Activated CD8-positive, alpha-beta memory T cell treated with anti-CD3 and anti-CD28 coated beads, Interleukin-2, amount 50 U/mL, for 4 hours (primary cell): ENCODE measurements around the gene TUB.

ENCODE experiments used
- DNase-seq: peaks from one replicate; pipeline ENCODE4 v3.0.0-alpha.2; 2020

TUB gene

DNA sequence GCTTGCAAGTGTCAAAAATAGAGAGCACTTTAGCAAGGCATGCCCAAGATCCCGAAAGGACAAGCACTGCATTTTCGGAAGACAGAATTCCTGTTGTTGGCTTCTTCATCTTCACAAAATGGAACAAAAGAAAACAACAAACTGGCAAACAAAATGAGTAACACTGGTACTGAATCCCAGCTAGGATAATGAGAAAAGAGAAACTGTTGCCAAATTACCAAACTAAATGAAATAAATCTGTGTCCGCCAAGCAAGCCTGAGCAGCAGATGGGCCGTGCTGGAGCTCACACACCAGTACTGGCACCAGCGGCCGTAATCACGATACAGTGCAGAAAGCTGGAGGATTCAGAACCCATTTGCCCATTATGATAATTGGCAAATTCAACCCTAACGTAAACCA is 30.6 kb downstream of the TUB start:
- no peak for DNase-seq

DNA sequence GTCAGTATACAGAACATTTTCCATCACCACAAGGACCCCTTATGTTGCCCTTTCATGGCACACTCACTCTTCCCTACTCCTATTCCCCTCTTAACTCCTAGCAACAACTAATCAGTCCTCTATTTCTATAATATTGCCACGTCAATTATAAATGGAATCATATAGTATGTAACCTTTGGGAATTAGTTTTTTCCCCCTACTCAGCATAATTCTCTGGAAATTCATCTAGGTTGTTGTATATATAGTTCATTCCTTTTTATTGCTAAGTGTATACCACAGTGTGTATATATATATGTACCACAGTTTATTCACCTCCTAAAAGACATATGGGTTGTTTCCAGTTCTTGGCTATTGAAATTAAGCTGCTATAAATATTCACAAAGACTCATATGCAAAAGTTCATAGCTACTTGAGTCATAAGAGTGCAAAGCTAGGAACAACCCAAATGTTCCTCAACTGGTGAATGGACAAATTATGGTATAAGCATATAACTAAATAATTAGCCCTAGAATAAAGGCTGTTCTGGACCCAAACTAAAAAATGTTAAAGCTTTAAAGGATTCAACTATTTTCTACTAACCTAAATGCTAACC is 41.3 kb downstream of the TUB start:
- DNase-seq = no peak

- no peak for DNase-seq
Measured at GRCh38 chr11:8126649-8127289, 45.8 kb downstream of the TUB start.

DNA sequence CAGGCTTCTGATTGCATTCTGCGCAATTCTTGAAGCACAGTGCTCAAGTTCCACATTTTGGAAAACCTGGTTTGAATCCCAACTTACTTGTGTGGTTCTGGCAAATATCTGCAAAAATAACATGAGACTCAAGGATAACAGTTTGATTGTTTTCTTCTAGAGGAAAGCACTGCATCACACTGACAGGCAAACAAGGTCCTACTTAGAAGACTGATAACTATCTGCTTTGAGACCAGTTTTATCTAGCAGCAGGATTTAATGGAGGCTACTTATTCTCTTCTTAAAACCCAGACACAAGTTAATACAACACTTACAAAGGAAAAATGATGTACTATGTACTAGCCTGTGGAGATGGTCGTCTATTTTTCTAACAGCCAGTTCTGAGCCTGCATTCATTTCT is 46.4 kb downstream of the TUB start:
- DNase-seq = no peak

GRCh38 chr11:8138526-8138925 is 57.5 kb downstream of the TUB start:
- no peak for DNase-seq

DNA sequence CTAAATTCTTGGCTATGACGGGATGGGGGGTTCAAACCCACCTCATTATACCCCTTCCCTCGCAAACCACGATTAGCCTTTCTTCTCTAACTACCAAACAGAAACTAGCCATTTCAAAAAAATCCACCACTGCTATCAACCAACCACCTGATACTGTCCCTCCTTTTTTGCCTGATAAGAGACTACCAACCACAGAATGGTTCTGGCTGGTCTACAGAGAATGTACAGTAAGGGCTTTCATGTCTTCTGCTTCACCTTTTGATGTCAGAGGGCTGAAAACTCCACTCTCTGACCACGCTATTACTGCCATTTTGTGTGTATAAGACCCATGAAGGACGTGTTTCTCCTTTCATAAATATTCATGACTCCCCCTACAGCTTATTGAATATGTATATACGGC is 68.7 kb downstream of the TUB start:
- no peak for DNase-seq
